ENCODE results near the gene AMHR2. TPM values are rescaled to one million over a fixed set of nuclear protein-coding genes. Genes with fewer than 3 reads are reported as not detected.

AMHR2 gene
- total and polyA plus RNA-seq, 9 of the 15 experiments (the other 6 are each of a cell fraction or from before 2014, with no cell fraction given), result 8.9 to 49.7 (median 19.3) TPM

- peak overlapping the region; percentile 54 for H3K4me2 ChIP-seq (ENCODE audit: insufficient read depth, low read length)
- H3K27ac ChIP-seq (ENCODE audit: extremely low read depth, low read depth, low read length), result peak overlapping the region; percentile 98; the same call in 1 of the 3 replicates
- peaks cover 4% of the 10 kb centered on the region for H3K9me1 ChIP-seq (ENCODE audit: control insufficient read depth, insufficient read depth, low read length)
- H3K9ac ChIP-seq (ENCODE audit: insufficient read depth in 1 of 2, low read depth in 2 of 2, low read length in 2 of 2), result peak overlapping the region in 1 of 2 experiments; percentile 91; a peak in 2 of 4 replicates
- peaks cover 70% of the 10 kb centered on the region for H3K79me2 ChIP-seq (ENCODE audit: control insufficient read depth, insufficient read depth, low read length)
- ChIA-PET POLR2A (interaction anchor here (0.5 to 3.9 kb wide), 19 partner anchors 11 to 573 kb away, joined by 3 to 39 read pairs (median 5); partner anchors contain the start of genes AAAS, SP1 and TARBP2), CTCF (ENCODE audit: low intra/inter-chr PET ratio) (interaction anchor here (0.9 to 1.9 kb wide), 2 partner anchors 127 to 130 kb away, joined by 3 to 6 read pairs; no protein-coding TSS in a partner anchor)
- H3K27me3 ChIP-seq (ENCODE audit: control insufficient read depth in 2 of 2, insufficient read depth in 2 of 2, low read length in 2 of 2), result no peaks in the 10 kb centered on the region
- no TSS peak for BruUV-seq (replicated peaks)
- in situ Hi-C loops (cut with MboI), result no loop called here
- peaks cover 64% of the 10 kb centered on the region for H3K36me3 ChIP-seq (ENCODE audit: control insufficient read depth, insufficient read depth, low read length)
- WGBS (ENCODE audit: insufficient coverage, low coverage, missing lambda C conversion rate), result 29% methylated on average over 6 of the region's 6 CpGs
- H2AFZ ChIP-seq (ENCODE audit: low read depth, low read length), result no peak overlapping the region
- H3K4me3 ChIP-seq, result peak overlapping the region; percentile 98; the same call in 1 of the 2 replicates
- H3K9me3 ChIP-seq (replicated peaks; ENCODE audit: control insufficient read depth, insufficient read depth, low read depth, low read length), result no peaks in the 10 kb centered on the region
- FAIRE-seq, result no peak
- intact Hi-C loops (cut with micrococcal nuclease), result no loop called here
- peaks cover 34% of the 10 kb centered on the region for H4K20me1 ChIP-seq (replicated peaks; ENCODE audit: control insufficient read depth, insufficient read depth, low read length)
- no peak for DNase-seq (ENCODE audit: extremely low read depth in 1 of 4, low spot score in 3 of 4)
- no peak for ATAC-seq
- H3K4me1 ChIP-seq (replicated peaks in 1 of 2; ENCODE audit: control insufficient read depth in 2 of 2, insufficient read depth in 2 of 2, low read length in 2 of 2), result peaks cover 0 to 17% of the 10 kb centered on the region in 2 experiments; a peak in 3 of 5 replicates
- TF ChIP-seq POLR2G (IDR thresholded peaks at IDR 0.05; ENCODE audit: low read depth, low read length), result peak; percentile 51
- no peak for TF ChIP-seq ZNF551 (CRISPR knock-in tag; IDR thresholded peaks at IDR 0.05)
- TF ChIP-seq JUN (IDR thresholded peaks at IDR 0.05; ENCODE audit: borderline replicate concordance, low read depth, low read length), result no peak
- TF ChIP-seq JUN (CRISPR knock-in tag; IDR thresholded peaks at IDR 0.05; ENCODE audit: borderline replicate concordance), result no peak
- no peak for TF ChIP-seq CGGBP1 (CRISPR knock-in tag; IDR thresholded peaks at IDR 0.05)
- TF ChIP-seq ZNF41 (CRISPR knock-in tag; conservative IDR thresholded peaks at IDR 0.05), result no peak
- no peak for TF ChIP-seq ESRRA (IDR thresholded peaks at IDR 0.05; ENCODE audit: borderline replicate concordance, low read depth)
- no peak for TF ChIP-seq MYNN (IDR thresholded peaks at IDR 0.05)
- no peak for TF ChIP-seq MYNN (CRISPR knock-in tag; IDR thresholded peaks at IDR 0.05)
- no peak for TF ChIP-seq ZFP36 (IDR thresholded peaks at IDR 0.05; ENCODE audit: low read depth, low read length, partially characterized antibody)
- no peak for TF ChIP-seq KDM5B (IDR thresholded peaks at IDR 0.05; ENCODE audit: insufficient replicate concordance, low read depth, low read length)
- no peak for TF ChIP-seq ZNF280A (IDR thresholded peaks at IDR 0.05; ENCODE audit: low read depth, partially characterized antibody)
- no peak for TF ChIP-seq MIER1 (IDR thresholded peaks at IDR 0.05; ENCODE audit: low read depth)
- no peak for TF ChIP-seq ZNF436 (CRISPR knock-in tag; IDR thresholded peaks at IDR 0.05)
- TF ChIP-seq KLF13 (tag; IDR thresholded peaks at IDR 0.05; ENCODE audit: borderline replicate concordance, low read depth), result no peak
- no peak for TF ChIP-seq PBX2 (CRISPR knock-in tag; IDR thresholded peaks at IDR 0.05; ENCODE audit: low read depth)
- TF ChIP-seq PBX2 (tag; conservative IDR thresholded peaks at IDR 0.05; ENCODE audit: low read depth), result no peak
- no peak for TF ChIP-seq RBBP5 (IDR thresholded peaks at IDR 0.05; ENCODE audit: borderline replicate concordance, insufficient read depth, low read length, poor library complexity, severe bottlenecking)
Observed at GRCh38 chr12:53453953-53454640, 30.4 kb downstream of the AMHR2 start.

Data from K562 (cell line).